ENCODE measurements around the gene MUTYH. TPM values are rescaled to one million over a fixed set of nuclear protein-coding genes. Genes with fewer than 3 reads are reported as not detected.

MUTYH gene
- total and polyA plus RNA-seq, 2 experiments from 2014 or later = 23.5 to 29.6 TPM

DNA sequence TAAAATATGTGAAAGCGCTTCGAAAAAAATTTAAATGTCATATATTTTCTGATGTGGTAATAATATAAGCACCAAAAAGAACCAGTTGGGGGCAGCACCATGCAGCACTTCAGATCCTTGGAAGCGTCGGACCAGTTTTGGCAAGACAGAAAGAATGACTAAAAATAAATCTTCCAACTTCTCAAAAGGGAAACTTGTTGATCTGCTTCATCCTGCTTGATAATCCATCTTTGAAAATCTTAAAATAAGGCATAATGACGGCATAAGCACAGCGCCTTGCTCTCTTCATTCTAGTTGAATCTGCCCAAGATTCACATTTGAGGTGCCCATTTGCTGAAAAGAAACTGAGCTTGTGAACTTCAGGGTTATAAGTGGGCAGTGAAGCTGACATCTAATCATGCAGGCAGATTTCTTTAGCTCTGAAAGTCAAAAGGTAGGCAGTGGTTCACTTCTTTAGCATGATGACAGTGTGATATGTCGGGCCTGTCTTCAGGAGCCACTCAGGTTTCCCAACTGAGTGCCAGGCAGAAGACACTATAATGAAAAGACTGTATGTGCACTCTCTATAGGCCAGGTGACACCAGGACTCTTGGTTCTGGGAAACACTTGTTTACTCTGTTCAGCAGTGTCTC lies 19.8 kb upstream of the MUTYH start:
- Histone ChIP-seq H3K9me2 (replicated peaks; ENCODE audit: insufficient read depth) (no peaks in the 10 kb centered on the region), H3K4me2 (peak overlapping the region; percentile 41), H3K4me1 (ENCODE audit: insufficient read depth) (peaks cover 10% of the 10 kb centered on the region), H3K4me3 (no peak overlapping the region), H3K9me3 (ENCODE audit: low read depth) (no peaks in the 10 kb centered on the region), H3K36me3 (replicated peaks; ENCODE audit: insufficient read depth, low read depth) (no peaks in the 10 kb centered on the region), H2AFZ (peak overlapping the region; percentile 6), H4K20me1 (ENCODE audit: insufficient read depth, poor library complexity, severe bottlenecking) (no peaks in the 10 kb centered on the region), H3K79me2 (no peaks in the 10 kb centered on the region), H3K27me3 (no peaks in the 10 kb centered on the region), H3K27ac (peak overlapping the region; percentile 42)
- TF ChIP-seq, protein P1, sequence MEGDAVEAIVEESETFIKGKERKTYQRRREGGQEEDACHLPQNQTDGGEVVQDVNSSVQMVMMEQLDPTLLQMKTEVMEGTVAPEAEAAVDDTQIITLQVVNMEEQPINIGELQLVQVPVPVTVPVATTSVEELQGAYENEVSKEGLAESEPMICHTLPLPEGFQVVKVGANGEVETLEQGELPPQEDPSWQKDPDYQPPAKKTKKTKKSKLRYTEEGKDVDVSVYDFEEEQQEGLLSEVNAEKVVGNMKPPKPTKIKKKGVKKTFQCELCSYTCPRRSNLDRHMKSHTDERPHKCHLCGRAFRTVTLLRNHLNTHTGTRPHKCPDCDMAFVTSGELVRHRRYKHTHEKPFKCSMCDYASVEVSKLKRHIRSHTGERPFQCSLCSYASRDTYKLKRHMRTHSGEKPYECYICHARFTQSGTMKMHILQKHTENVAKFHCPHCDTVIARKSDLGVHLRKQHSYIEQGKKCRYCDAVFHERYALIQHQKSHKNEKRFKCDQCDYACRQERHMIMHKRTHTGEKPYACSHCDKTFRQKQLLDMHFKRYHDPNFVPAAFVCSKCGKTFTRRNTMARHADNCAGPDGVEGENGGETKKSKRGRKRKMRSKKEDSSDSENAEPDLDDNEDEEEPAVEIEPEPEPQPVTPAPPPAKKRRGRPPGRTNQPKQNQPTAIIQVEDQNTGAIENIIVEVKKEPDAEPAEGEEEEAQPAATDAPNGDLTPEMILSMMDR (IDR thresholded peaks at IDR 0.05; ENCODE audit: poor library complexity) = peak; percentile 83
- no peak for TF ChIP-seq EZH2phosphoT487 (IDR thresholded peaks at IDR 0.05; ENCODE audit: low read depth, severe bottlenecking, unreplicated experiment)
- peak; percentile 82 for DNase-seq (ENCODE audit: low spot score)
- 48% methylated on average over 7 of the region's 7 CpGs for WGBS (ENCODE audit: low lambda C conversion rate, missing lambda C conversion rate)

- H3K36me3 ChIP-seq (replicated peaks; ENCODE audit: insufficient read depth, low read depth) = no peaks in the 10 kb centered on the region
- H3K4me1 ChIP-seq (ENCODE audit: insufficient read depth) = peaks cover 10% of the 10 kb centered on the region
- H3K27ac ChIP-seq = no peak overlapping the region
- TF ChIP-seq EZH2phosphoT487 (IDR thresholded peaks at IDR 0.05; ENCODE audit: low read depth, severe bottlenecking, unreplicated experiment) = no peak
- no peak for TF ChIP-seq EZH2 (IDR thresholded peaks at IDR 0.05; ENCODE audit: borderline replicate concordance)
- TF ChIP-seq, protein P1 (IDR thresholded peaks at IDR 0.05; ENCODE audit: poor library complexity) = no peak
- no peaks in the 10 kb centered on the region for H3K9me3 ChIP-seq (ENCODE audit: low read depth)
- WGBS (ENCODE audit: low lambda C conversion rate, missing lambda C conversion rate) = 52% methylated on average over 4 of the region's 4 CpGs
- no peak overlapping the region for H2AFZ ChIP-seq
- no peaks in the 10 kb centered on the region for H4K20me1 ChIP-seq (ENCODE audit: insufficient read depth, poor library complexity, severe bottlenecking)
- H3K27me3 ChIP-seq = no peaks in the 10 kb centered on the region
- H3K79me2 ChIP-seq = no peaks in the 10 kb centered on the region
- H3K4me3 ChIP-seq = no peak overlapping the region
- DNase-seq (ENCODE audit: low spot score) = peak; percentile 24
- H3K4me2 ChIP-seq = no peak overlapping the region
- no peaks in the 10 kb centered on the region for H3K9me2 ChIP-seq (replicated peaks; ENCODE audit: insufficient read depth)
These were observed 15.9 kb upstream of the MUTYH start for GRCh38 chr1:45356186-45356585.

DNA sequence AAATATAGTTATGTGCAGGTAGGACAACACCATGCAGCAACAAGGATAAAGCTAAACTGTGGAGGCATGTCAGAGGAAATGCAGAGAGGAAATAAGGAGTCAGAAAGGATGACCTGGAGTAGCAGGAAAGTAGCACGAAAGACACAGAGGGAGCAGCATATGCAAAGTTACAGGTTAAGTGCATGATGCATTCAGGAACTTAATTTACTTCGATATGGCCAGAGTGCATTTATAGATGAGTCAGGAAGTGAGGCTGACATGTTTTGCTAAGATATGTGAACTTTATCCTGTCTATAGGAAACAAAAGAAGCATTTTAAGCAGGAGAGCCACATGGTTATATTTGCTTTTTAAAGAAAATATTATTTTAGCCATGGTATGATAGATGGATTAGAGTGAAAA lies 15.4 kb upstream of the MUTYH start:
- H3K27ac ChIP-seq = no peak overlapping the region
- no peaks in the 10 kb centered on the region for H3K79me2 ChIP-seq
- no peaks in the 10 kb centered on the region for H3K9me3 ChIP-seq (ENCODE audit: low read depth)
- TF ChIP-seq EZH2 (IDR thresholded peaks at IDR 0.05; ENCODE audit: borderline replicate concordance) (no peak), EZH2phosphoT487 (IDR thresholded peaks at IDR 0.05; ENCODE audit: low read depth, severe bottlenecking, unreplicated experiment) (no peak)
- TF ChIP-seq, protein P1 (IDR thresholded peaks at IDR 0.05; ENCODE audit: poor library complexity) = no peak
- no peak overlapping the region for H2AFZ ChIP-seq
- no peak overlapping the region for H3K4me3 ChIP-seq
- H3K9me2 ChIP-seq (replicated peaks; ENCODE audit: insufficient read depth) = no peaks in the 10 kb centered on the region
- H4K20me1 ChIP-seq (ENCODE audit: insufficient read depth, poor library complexity, severe bottlenecking) = no peaks in the 10 kb centered on the region
- H3K4me1 ChIP-seq (ENCODE audit: insufficient read depth) = peaks cover 8% of the 10 kb centered on the region
- H3K36me3 ChIP-seq (replicated peaks; ENCODE audit: insufficient read depth, low read depth) = no peaks in the 10 kb centered on the region
- 84% methylated on average over 2 of the region's 2 CpGs for WGBS (ENCODE audit: low lambda C conversion rate, missing lambda C conversion rate)
- H3K27me3 ChIP-seq = no peaks in the 10 kb centered on the region
- DNase-seq (ENCODE audit: low spot score) = no peak
- H3K4me2 ChIP-seq = no peak overlapping the region
